ENCODE data around the gene CADM2.

Gene CADM2

DNA sequence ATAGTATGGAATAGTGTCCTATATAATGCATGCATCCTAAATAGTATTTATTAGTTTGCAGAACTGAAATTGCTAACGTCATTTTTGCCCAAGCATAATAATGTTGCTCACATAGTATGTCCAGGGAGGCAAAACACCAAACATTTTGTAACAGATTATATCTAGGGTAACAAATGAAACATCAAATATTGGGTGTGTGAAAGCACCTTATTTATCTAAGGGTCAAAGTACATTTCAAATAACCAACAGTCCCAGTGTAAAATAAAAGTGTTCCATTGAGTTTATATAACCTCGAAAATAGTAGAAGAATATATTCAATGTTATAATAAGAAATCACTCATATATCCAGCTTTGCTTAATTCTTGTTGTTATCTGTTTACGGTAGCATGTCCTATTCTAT is 363.1 kb downstream of the CADM2 start:
- DNase-seq (ENCODE audit: low spot score), result no peak

DNA sequence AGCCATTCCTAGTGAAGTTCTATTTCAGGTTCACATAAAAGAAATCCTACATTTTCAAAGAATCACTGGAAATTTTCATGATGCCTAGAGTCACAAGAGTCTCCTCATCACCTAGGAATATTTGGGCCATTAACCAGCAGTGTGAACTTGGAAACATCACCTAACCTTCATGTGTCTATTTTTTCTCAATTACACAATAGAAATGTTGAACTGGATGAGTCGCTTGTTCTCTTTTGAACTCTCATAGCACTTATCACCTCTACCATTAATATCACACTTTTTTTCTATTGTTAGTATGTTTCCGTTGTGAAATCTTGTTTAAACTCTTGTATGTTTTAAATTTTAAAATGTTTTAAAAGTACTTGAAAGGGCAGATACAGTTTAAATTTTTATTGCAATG is 371.3 kb downstream of the CADM2 start:
- DNase-seq (ENCODE audit: low spot score), result no peak

DNA sequence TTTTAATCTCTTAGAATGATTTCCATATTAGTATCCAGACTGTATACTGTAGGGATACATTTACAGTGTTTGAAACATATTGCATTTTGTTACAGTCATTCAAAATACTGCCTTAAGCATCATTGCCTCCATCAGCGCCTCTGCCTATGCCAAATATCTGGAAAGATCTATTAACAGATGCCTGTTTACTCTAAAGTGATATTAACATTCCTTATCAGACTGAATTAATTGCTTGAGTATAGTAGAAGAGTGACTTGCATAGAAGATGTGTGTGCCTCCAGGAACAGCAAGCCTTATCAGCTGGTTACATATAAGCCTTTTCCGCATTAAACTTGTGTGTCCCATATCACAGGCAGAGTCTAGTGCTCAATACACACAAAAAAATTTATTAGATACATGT is 379.1 kb downstream of the CADM2 start:
- DNase-seq (ENCODE audit: low spot score), result no peak

DNA sequence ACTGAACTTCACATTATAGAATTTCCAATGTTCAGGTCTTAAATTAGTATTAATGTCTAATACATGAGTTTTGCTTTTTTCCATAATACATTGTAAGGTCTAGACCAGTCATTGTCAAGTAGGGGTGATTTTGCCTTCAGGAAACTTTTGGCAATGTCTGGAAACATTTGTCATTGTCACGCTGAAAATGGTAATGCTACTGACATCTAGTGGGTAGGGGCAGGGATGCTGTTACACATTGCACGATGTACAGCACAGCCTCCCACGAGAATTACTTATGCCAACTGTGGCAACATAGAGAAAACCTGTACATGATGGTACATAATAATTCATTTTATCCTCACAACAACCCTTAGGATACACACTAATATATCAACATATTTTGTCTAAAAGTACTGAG is 384.1 kb downstream of the CADM2 start:
- no peak for DNase-seq (ENCODE audit: low spot score)

DNA sequence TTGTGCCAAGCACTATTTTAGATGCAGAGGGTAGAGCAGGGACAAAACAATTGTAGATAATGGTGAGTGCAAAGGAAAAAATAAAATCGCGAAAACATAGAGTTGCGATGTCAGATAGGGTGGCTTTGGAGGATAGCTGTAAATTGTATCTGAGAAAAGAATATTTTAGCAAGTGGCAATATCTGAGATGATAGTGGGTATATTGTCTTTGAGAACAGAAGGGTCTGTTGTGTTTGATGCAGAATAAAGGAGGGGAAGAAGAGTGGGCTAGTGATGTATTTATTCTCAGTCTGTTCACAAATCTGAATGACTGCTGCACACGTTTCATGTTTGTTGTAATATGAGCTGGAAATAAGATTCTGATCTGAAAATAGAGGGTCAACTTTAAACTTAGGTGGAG is 396.8 kb downstream of the CADM2 start:
- DNase-seq (ENCODE audit: low spot score), result no peak

DNA sequence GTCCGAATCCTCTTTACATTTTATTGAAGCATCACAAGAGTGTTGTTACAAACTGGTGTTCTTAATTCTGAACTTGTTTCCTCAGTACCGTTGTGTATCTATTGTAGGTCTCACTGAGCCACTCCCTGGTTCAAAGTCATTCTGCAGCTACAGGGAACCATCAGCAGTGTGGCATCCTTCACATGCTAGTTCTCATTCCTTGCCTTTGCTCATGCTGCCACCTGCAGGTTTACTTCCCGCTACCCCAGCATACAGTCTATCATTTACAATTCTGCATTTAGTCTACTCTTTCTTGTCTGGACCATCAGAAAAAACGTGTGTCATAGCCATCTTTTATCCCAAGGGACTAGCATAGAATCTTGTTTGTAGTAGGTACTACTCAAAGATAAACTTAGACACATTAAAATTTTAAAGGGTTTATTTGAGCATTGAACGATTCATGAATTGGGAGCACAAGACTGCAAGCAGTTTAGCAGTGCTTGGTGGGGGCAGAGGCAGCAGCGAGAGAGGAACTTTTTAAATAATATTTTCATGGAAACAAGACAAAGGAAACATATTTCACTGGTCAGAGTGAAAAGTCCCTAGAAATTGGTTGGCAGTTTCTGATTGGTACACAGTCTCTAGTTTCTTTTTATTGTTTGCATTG is 402.1 kb downstream of the CADM2 start:
- no peak for DNase-seq (ENCODE audit: low spot score)

DNA sequence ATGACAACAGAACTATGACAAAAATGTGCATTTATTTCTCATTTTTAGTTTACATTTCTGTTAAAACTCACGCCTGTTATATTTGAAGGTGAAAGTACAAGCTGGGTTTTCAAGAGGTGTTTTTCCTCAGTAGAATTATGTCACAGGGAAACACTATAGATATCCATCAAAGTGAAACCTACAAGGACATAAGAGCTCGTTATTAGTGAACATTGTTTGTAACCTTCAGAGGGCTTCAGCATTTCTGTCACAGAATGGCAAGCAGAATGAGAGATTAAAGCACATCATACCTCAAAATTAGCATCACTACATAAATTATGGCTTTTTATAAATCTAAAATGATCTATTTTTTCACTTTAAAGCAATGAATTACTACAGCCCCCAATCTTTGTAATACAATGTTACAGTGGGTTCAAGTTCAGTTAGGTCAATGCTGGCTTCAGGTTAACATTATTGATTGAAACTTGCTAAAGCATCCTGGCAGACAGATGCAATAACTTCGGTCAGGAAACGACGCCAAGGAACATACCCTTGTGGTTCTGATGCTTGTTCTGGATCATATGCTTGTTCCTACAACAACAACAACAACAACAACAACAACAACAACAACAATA is 405.6 kb downstream of the CADM2 start:
- no peak for DNase-seq (ENCODE audit: low spot score)

DNA sequence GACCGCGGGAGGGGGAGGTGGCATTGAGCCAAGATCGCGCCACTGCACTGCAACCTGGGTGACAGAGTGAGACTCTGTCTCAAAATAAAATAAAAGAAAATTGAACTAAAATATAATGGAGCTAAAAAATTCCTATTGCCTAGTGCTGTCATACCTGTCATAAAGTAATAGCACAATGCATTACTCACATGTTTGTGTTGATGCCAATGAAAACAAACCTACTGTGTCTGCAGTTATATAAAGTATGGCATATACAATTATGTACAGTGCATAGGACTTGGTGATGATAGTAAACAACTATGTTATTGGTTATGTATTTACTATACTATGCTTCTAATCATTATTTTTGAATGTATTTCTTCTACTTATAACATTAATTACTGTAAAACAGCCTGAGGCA is 411.6 kb downstream of the CADM2 start:
- no peak for DNase-seq (ENCODE audit: low spot score)

DNA sequence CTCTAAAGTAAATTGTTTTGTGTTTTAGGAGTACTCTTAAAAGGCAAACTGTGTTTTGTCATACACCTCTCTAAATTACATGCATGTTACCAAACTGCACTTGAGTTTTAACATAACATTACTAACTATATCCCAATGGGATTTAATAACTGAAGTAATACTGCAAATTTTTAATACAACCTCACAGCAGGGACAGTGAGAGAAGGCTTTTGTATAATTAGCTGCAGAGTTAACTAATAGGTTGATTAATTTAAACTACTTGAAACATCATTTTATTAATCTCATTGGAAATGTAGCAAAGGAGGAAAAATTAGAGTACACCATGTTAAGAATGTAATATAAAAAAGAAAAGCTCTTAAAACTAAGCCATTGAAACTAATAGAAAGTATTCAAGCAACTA is 417.3 kb downstream of the CADM2 start:
- no peak for DNase-seq (ENCODE audit: low spot score)

DNA sequence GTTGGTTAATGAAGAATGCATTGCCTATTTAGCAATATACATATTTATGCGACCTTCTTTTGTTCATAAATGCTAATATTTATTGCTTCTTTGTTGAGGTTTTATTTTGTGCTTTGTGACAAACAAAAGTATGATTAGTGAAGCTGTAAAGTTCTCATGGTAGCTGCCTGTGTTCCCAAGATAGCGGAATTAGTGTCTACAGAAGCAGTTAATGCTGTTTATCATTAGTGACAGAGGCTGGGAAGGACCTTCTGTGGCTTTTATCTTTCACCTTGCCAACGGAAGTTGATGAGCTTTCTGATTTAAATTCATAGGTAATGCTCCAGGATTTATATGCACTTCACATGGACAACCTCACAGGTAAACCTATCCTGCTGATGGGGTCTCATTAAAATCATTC is 418.3 kb downstream of the CADM2 start:
- DNase-seq (ENCODE audit: low spot score), result no peak

DNA sequence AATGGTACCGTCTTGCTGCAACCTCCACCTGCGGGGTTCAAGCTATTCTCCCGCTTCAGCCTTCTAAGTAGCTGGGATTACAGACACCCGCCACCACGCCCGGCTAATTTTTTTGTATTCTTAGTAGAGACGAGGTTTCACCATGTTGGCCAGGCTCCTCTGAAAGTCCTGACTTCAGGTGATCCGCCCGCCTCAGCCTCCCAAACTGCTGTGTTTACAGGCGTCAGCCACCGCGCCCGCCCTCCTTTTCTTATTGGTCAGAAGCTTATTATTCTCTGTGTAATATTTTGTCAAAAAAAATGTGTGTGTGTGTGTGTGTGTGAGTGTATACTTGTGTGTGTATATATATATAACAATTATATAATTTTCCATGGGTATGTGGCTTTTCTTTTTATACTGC is 425.6 kb downstream of the CADM2 start:
- no peak for DNase-seq (ENCODE audit: low spot score)

DNA sequence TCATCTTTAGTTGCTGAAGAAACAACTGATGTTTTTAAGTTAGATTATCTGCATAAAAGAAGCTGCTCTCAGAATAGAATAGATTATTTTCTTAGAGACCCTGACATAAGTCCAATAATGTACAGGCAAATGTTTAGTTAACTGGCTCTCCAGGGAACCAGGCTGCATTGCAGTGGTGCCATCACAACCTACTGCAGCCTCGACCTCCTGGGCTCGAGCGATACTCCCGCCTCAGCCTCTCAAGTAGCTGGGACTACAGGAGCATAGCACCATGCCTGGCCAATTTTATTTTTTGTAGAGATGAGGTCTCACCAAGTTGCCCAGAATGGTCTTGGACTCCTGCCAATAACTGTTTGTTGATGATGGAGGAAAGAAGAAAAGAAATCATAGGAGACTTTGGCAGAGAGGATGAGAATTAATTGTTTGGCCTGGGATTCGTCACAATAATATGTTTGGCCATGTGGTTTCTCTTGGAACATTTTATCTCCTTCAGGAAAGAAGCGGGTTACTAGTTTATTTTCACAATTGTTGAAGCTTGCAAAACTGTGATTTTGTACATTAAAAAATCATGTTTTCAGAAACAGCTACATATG is 429.2 kb downstream of the CADM2 start:
- no peak for DNase-seq (ENCODE audit: low spot score)

DNA sequence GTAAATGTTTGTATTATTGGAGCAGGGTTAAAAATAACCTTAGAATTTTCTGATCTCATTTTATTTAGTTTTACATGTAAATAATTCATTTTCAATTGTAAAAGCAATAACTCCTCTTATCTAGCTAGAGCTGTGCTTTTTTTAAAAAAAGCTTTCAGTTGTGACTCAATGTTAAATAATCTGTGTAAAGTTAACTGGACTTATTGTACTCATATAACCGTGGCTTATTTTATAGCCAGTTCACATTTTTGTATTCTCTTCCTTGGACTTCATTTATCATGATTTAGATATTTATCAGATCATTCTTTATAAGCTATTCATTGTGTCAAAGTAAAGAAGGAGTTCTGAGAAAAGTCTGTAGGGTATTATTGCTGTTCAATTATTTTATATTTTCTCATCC is 435.6 kb downstream of the CADM2 start:
- DNase-seq (ENCODE audit: low spot score), result no peak

DNA sequence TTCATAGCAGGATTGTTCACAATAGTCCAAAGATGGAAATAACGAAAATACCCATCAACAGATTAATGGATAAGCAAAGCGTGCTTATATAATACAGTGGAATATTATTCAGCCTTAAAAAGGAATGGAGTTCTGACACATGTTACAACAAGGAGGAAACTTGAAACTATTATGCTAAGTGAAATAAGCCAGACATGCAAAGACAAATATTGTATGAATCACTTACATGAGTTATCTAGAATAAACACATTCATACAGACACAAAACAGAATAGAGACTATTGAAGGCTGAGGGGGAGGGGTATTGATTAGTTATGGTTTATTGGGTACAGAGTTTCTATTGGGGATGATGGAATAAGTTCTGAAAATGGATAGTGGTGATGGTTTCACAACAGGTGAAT is 438.6 kb downstream of the CADM2 start:
- no peak for DNase-seq (ENCODE audit: low spot score)

DNA sequence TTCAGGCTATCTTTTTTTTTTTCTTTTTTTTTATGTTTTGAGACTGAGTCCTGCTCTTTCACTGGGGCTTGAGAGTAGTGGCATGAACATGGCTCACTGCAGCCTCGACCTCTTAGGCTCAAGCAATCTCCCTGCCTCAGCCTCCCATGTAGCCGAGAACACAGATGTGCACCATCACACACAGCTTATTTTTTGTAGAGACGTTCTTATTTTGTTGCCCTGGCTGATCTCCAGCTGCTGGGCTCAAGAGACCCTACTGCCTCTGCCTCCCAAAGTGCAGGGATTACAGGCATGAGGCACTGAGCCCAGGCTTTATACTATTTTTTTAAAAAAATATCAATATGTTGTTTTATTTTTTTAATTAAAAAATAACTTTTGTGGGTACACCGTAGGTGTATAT is 467.3 kb downstream of the CADM2 start:
- no peak for DNase-seq (ENCODE audit: low spot score)

DNA sequence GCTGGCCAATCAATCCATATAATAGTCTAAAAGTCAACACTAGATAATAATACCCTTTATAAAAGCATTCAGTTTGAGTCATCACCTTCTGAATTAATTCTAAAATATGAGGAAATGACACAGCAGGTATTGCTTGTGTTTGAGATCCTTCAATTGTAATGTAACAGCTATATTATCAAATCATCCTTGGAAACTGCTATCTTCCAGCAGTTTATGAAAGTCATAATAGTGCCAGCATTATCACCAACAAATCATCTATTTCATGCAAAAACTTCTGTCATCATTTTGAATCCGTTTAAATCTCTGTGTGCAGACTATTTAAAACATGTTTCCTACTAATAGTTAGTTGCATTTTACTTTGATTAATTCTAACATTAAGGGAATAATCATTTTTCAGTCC is 468.7 kb downstream of the CADM2 start:
- no peak for DNase-seq (ENCODE audit: low spot score)

DNA sequence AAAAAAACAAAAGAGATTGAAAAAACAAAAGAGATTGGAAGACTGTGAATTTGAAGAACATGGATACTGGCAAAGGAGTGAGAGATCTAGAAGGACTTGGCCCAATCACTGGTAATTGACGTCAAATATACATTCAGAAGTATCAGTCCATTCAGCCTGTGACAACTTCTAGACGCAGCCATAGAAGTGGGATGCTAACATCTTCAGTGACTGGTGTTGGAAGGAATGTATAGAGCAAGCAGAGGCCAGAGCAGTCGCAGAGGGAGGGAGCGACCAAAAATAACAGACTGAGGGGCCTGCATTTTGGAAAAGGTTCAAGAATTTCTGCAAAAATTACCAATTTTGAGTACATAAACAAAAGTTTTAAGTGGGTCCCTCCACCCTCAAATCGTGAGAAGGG is 473.3 kb downstream of the CADM2 start:
- DNase-seq (ENCODE audit: low spot score), result no peak

DNA sequence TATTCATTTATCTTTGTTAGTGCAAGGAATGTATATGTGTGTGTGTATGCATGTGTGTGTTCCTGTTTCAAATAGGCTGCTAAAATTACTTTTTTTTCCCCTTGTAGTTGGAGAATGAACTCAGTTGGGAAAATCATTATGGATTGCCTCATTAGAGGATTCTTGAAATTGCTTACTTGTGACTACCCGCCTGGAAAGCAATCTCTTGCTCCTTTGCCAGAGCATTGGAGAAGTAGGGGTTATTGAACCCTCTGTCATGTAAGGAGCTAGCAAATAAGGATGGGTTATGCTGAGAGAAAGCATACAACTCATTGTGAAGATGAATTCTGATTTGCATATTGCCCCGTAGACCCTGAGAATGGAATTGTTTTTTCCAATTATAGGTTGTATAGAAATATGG is 474.5 kb downstream of the CADM2 start:
- DNase-seq (ENCODE audit: low spot score), result no peak

DNA sequence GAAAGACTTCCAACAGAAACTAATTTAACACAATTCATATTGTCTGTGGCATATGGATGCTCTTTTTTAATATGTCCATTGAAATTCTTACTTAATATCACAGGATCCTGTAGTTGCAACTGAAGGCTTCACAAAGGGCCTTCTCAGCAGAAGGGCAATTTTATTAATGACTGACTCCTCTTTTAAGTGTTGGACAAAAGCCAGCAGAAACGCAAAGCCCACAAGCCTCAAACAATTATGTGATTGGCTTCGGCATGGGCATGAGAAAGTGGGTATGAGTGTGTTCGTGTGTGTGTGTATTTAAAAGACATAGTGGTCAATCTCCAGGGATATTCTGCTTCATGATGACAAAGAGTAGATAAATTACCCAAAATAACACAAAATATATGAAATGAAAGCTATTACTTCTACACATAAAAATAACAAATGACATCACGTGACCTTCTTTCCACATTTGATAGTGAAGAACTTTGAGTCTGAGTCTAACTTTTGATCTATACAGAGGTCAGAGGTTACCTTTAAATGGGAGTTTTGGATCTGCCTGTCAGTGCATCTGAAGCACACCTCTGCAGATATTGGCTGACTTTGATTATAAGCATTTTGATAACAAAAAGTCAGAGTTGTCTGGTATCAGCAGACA is 496.9 kb downstream of the CADM2 start:
- DNase-seq (ENCODE audit: low spot score), result no peak

DNA sequence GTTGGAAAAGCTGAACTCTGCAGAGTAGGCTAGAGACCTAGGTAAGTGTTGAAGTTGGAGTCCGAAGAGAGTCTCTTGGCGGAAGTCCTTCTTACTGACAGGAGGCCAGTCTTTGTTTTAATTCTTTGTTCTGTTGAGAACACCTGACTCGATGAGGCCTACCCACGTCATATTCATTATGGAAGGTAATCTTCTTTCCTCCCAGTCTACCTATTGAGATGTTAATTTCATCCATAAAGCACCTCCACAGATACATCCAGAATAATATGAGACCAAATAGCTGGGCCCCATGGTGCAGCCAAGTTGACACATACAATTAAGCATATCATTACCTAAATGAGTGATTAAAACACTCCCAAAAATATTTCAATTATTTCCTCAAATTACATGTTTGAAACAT is 515.5 kb downstream of the CADM2 start:
- DNase-seq (ENCODE audit: low spot score), result no peak

DNA sequence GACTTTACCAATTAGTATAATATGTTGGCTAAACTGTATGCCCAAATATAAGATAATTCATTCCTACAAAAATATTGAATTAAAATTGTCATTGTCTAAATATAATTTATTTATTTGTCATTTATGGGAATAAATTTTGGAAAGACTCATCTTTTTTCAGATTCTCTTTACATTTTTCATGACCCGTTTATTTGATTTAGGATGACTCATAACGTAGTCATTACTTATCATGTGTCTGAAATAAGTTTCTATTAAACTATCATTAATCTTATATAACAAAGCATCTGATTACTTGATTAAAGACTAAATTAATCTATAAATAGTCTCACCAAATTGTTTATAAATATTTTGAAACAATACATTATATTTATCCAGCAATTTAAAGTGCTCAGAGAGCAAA is 516.6 kb downstream of the CADM2 start:
- no peak for DNase-seq (ENCODE audit: low spot score)

DNA sequence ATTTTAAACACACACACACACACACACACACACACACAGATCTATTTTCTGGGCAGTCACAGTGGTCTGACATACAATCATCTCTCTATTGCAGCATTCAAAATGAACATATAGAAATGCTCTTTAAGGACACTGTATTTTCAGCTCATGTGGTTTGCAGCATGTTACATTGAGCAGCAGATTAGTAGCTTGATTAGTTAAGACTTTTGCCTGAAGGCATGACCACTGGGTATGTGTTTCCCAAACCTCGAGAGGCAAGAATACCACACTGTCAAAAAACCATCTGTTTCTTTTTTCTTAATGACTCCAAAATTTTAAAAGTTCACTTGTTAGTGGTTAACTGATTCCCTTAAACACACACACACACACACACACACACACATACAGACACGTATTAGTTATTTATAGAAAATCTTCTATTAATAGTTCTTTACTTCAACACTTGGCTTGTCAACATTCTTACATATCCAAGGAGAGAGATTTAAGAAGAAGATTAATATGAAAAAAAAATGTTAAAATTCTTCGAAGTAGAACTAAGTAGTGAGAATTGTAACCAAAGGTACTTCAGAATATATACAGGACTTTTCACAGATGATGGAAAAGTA is 518.2 kb downstream of the CADM2 start:
- no peak for DNase-seq (ENCODE audit: low spot score)

Data from AG08396 (cell line).